Muscle layer of duodenum (tissue), 2 donors: Measurements from ENCODE around the gene METTL8.
A peak's percentile ranks its signal among the peaks of the same experiment; 100 is the strongest.

Source experiments
- H3K27ac ChIP-seq: one replicate; pipeline ENCODE4 v1.7.0; 2013; ENCODE audit warnings: mild to moderate bottlenecking, low read length
- H3K27me3 ChIP-seq: one replicate; pipeline ENCODE4 v1.7.0; 2013; ENCODE audit warnings: low read depth, mild to moderate bottlenecking, control low read depth, low read length
- H3K36me3 ChIP-seq, 2 donors: one replicate each; pipeline ENCODE4 v1.7.0; 2013; ENCODE audit warnings: low read length in 2 of 2, control low read depth in 1 of 2, mild to moderate bottlenecking in 1 of 2; ENCODE audit not compliant: insufficient read depth in 2 of 2, control insufficient read depth in 1 of 2
- H3K4me1 ChIP-seq, 2 donors: one replicate each; pipeline ENCODE4 v1.7.0; 2013; ENCODE audit warnings: low read length in 2 of 2, mild to moderate bottlenecking in 2 of 2, control low read depth in 1 of 2, moderate library complexity in 1 of 2; ENCODE audit not compliant: insufficient read depth in 2 of 2, control insufficient read depth in 1 of 2
- H3K4me3 ChIP-seq, 2 donors: one replicate each; pipeline ENCODE4 v1.7.0; 2013; ENCODE audit warnings: low read length in 2 of 2, low read depth in 1 of 2, mild to moderate bottlenecking in 1 of 2
- H3K9me3 ChIP-seq, 2 donors: one replicate each; pipeline ENCODE4 v1.7.0; 2013; ENCODE audit warnings: low read length in 2 of 2, control low read depth in 1 of 2, mild to moderate bottlenecking in 1 of 2; ENCODE audit not compliant: control insufficient read depth in 1 of 2
- donor health status: healthy.

METTL8 gene

DNA sequence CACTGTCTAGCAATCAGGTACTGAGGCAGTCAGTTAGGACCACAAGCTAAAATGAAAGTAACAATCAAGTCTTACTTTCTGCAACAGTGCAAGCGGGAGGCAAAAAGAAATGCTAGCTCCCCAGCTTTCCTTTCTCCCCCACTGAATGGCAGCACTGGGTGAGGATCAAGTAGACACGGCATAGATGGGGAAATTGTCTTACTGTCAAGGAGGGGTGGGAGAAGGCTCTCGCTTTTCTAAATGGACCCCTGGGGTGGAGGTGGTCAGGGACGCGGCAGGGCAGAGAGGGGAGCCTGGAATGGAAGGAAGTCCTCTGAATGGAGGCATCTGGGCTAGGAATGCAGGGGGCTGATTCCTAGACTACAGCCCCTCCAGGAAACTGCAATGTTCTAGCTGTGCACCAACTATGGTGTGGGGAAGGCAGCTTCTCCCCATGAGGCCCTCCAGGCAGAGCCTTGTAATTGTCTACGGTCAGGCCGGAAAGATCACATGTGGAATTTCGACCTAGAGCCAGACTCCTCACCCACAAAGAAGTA is 24.3 kb downstream of the METTL8 start:
- peaks cover 0 to 11% of the 10 kb centered on the region in 2 donors for H3K4me1 ChIP-seq
- H3K27me3 ChIP-seq: no peaks in the 10 kb centered on the region
- peak overlapping the region; percentile 20 to 23 for H3K4me3 ChIP-seq
- no peaks in the 10 kb centered on the region for H3K36me3 ChIP-seq
- no peaks in the 10 kb centered on the region for H3K9me3 ChIP-seq
- H3K27ac ChIP-seq: no peak overlapping the region

GRCh38 chr2:171407676-171408044 is 26.1 kb downstream of the METTL8 start:
- Histone ChIP-seq H3K9me3 (no peaks in the 10 kb centered on the region), H3K36me3 (no peaks in the 10 kb centered on the region), H3K27me3 (no peaks in the 10 kb centered on the region), H3K4me3 (no peak overlapping the region), H3K27ac (no peak overlapping the region), H3K4me1 (peaks cover 0 to 11% of the 10 kb centered on the region in 2 donors)

DNA sequence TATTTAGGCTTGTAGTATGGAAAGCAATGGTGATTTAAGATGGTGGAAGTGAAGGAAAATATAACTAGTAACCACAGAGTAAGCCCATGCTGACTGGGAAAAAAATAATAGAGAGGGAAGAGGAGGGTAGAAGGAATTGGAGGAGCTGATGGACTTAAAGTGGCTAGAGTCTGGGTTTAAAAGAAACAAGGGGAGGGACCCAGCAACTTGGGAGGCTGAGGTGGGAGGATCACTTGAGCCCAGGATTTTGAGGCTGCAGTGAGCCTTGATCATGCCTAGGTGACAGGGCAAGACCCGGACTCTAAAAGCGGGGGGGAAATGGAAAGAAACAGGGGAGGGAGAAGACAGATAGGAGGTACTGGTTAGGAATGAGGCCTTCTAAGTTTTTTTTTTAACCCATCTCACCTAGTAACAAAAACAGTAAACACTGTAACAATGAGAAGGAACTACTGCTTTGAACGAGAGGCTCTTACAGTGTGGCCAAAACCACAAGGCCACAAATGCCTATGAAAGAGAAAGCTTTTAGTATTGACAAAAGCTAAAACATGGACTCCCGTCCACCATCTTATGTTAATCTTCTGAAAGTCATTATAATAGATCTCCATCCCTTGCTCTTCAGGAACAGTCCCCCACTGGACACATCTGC is 26.6 kb downstream of the METTL8 start:
- H3K4me1 ChIP-seq: peaks cover 0 to 11% of the 10 kb centered on the region in 2 donors
- H3K27me3 ChIP-seq: no peaks in the 10 kb centered on the region
- peaks cover 0 to under 1% of the 10 kb centered on the region in 2 donors for H3K9me3 ChIP-seq
- no peak overlapping the region for H3K4me3 ChIP-seq
- no peaks in the 10 kb centered on the region for H3K36me3 ChIP-seq
- H3K27ac ChIP-seq: no peak overlapping the region

GRCh38 chr2:171406044-171406443 is 27.7 kb downstream of the METTL8 start:
- Histone ChIP-seq H3K9me3 (peaks cover 0 to 4% of the 10 kb centered on the region in 2 donors), H3K27ac (no peak overlapping the region), H3K4me3 (no peak overlapping the region), H3K27me3 (no peaks in the 10 kb centered on the region), H3K36me3 (no peaks in the 10 kb centered on the region), H3K4me1 (peaks cover 0 to 11% of the 10 kb centered on the region in 2 donors)

GRCh38 chr2:171405546-171405945 is 28.2 kb downstream of the METTL8 start:
- peaks cover 0 to 11% of the 10 kb centered on the region in 2 donors for H3K4me1 ChIP-seq
- no peak overlapping the region for H3K27ac ChIP-seq
- no peak overlapping the region for H3K4me3 ChIP-seq
- no peaks in the 10 kb centered on the region for H3K27me3 ChIP-seq
- no peaks in the 10 kb centered on the region for H3K36me3 ChIP-seq
- H3K9me3 ChIP-seq: peaks cover 0 to 4% of the 10 kb centered on the region in 2 donors

- H3K36me3 ChIP-seq: no peaks in the 10 kb centered on the region
- H3K9me3 ChIP-seq: peaks cover 0 to 4% of the 10 kb centered on the region in 2 donors
- no peak overlapping the region for H3K4me3 ChIP-seq
- H3K27me3 ChIP-seq: no peaks in the 10 kb centered on the region
- no peak overlapping the region for H3K27ac ChIP-seq
- H3K4me1 ChIP-seq: peaks cover 0 to 5% of the 10 kb centered on the region in 2 donors
Observed at GRCh38 chr2:171404719-171405118, 29.1 kb downstream of the METTL8 start.

- Histone ChIP-seq H3K36me3 (no peaks in the 10 kb centered on the region), H3K27me3 (no peaks in the 10 kb centered on the region), H3K4me3 (no peak overlapping the region), H3K27ac (no peak overlapping the region), H3K9me3 (peaks cover 0 to 4% of the 10 kb centered on the region in 2 donors), H3K4me1 (peaks cover 0 to under 1% of the 10 kb centered on the region in 2 donors)
Observed at GRCh38 chr2:171404261-171404660, 29.5 kb downstream of the METTL8 start.

- Histone ChIP-seq H3K27me3 (no peaks in the 10 kb centered on the region), H3K4me1 (no peaks in the 10 kb centered on the region), H3K4me3 (no peak overlapping the region), H3K27ac (no peak overlapping the region), H3K9me3 (peaks cover 0 to 4% of the 10 kb centered on the region in 2 donors), H3K36me3 (no peaks in the 10 kb centered on the region)
Observed at GRCh38 chr2:171402906-171403580, 30.7 kb downstream of the METTL8 start.

DNA sequence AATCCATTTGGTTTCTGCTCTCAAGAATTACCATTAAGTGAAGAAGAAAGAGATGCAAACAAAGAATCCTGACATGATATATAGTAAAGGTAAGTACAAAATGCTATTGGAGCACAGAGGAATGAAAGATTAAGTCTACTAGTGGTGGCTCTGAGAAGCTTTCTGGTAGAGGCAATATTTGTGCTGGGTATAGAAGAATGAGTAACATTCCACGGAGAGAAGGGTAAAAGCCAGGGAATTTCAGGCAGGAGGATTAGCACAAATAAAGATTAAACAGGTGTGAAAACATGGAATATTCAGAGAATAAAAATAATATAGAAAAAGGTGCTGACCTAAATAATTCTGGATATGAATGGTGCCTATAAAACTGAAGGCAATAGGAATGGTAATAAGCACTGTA is 31.8 kb downstream of the METTL8 start:
- H3K27ac ChIP-seq: no peak overlapping the region
- H3K9me3 ChIP-seq: peaks cover 0 to 4% of the 10 kb centered on the region in 2 donors
- no peaks in the 10 kb centered on the region for H3K4me1 ChIP-seq
- H3K27me3 ChIP-seq: no peaks in the 10 kb centered on the region
- H3K4me3 ChIP-seq: no peak overlapping the region
- no peaks in the 10 kb centered on the region for H3K36me3 ChIP-seq

- Histone ChIP-seq H3K4me1 (no peaks in the 10 kb centered on the region), H3K27me3 (no peaks in the 10 kb centered on the region), H3K9me3 (peaks cover 0 to 4% of the 10 kb centered on the region in 2 donors), H3K36me3 (no peaks in the 10 kb centered on the region), H3K4me3 (no peak overlapping the region), H3K27ac (no peak overlapping the region)
Observed at GRCh38 chr2:171400395-171400794, 33.4 kb downstream of the METTL8 start.

- H3K36me3 ChIP-seq: no peaks in the 10 kb centered on the region
- H3K27me3 ChIP-seq: no peaks in the 10 kb centered on the region
- H3K4me1 ChIP-seq: no peaks in the 10 kb centered on the region
- H3K4me3 ChIP-seq: no peak overlapping the region
- peaks cover 0 to 4% of the 10 kb centered on the region in 2 donors for H3K9me3 ChIP-seq
- H3K27ac ChIP-seq: no peak overlapping the region
Observed at GRCh38 chr2:171399292-171399691, 34.5 kb downstream of the METTL8 start.
